ENCODE data around the gene GTF3C1. TPM values are rescaled to one million over a fixed set of nuclear protein-coding genes. Genes with fewer than 3 reads are reported as not detected.
A peak's percentile ranks its signal among the peaks of the same experiment; 100 is the strongest.

GTF3C1 gene
- total RNA-seq, 2 experiments from 2014 or later: 52.5 to 54.1 TPM

- peak overlapping the region; percentile 73 for H3K27ac Mint-ChIP-seq
- H3K4me1 Mint-ChIP-seq (ENCODE audit: low read depth): peaks cover 76% of the 10 kb centered on the region
- H3K27me3 Mint-ChIP-seq (ENCODE audit: low read depth): no peaks in the 10 kb centered on the region
- CTCF ChIA-PET: no interaction called here
- peak overlapping the region; percentile 33 for H3K4me3 Mint-ChIP-seq
- intact Hi-C loops (cut with micrococcal nuclease): no loop called here
- H3K36me3 Mint-ChIP-seq (ENCODE audit: low read depth): peaks cover 82% of the 10 kb centered on the region
- no peak for DNase-seq
- peaks cover 7% of the 10 kb centered on the region for H3K9me3 Mint-ChIP-seq
Observed at GRCh38 chr16:27413956-27414355, 135.8 kb downstream of the GTF3C1 start.

- peak overlapping the region; percentile 57 for H3K4me3 Mint-ChIP-seq
Observed at GRCh38 chr16:27410761-27411160, 139.0 kb downstream of the GTF3C1 start.

More at GRCh38 chr16:27410761-27411160, 139.0 kb downstream of the GTF3C1 start:
- DNase-seq: no peak
- peaks cover 87% of the 10 kb centered on the region for H3K4me1 Mint-ChIP-seq (ENCODE audit: low read depth)
- H3K9me3 Mint-ChIP-seq: peaks cover 7% of the 10 kb centered on the region
- no peaks in the 10 kb centered on the region for H3K27me3 Mint-ChIP-seq (ENCODE audit: low read depth)
- H3K36me3 Mint-ChIP-seq (ENCODE audit: low read depth): peaks cover 86% of the 10 kb centered on the region
- intact Hi-C loops (cut with micrococcal nuclease): no loop called here
- peak overlapping the region; percentile 87 for H3K27ac Mint-ChIP-seq
- CTCF ChIA-PET: interaction anchor here (0.6 to 1.0 kb wide), 3 partner anchors 11 to 122 kb away, joined by 4 to 6 read pairs (median 4); no protein-coding TSS in a partner anchor

Other genes starting within 250 kb of the GTF3C1 start
- 100 to 1,000 TPM; 162 to 170 TPM for gene IL4R, start 235.9 kb downstream of the GTF3C1 start, total RNA-seq
- 10 to 100 TPM; 93.8 to 99.2 TPM for gene IL21R, start 147.7 kb downstream of the GTF3C1 start, total RNA-seq
- gene KATNIP, start 231 bp upstream of the GTF3C1 start, total RNA-seq: 1 to 10 TPM; 7.6 to 9.0 TPM

All from activated naive CD4-positive, alpha-beta T cell treated with anti-CD3 and anti-CD28 coated beads for 36 hours (primary cell).